GM23338 (cell line): ENCODE results near the gene PKD1. TPM values are rescaled to one million over a fixed set of nuclear protein-coding genes. Genes with fewer than 3 reads are reported as not detected.

ENCODE experiments used
- ATAC-seq: fragments of 200-7000 bp; cut with Tn5 transposase; 3 replicates; pipeline ENCODE4 v1.9.1; 2020
- DNase-seq: peaks from one replicate; pipeline ENCODE4 v3.0.0-alpha.2; 2015; ENCODE audit warnings: low spot score
- H2AFZ ChIP-seq: fragments of 200-600 bp; sonication (generic); 2 replicates; pipeline ENCODE4 v1.8.0; 2016; ENCODE audit warnings: antibody characterized with exemption, mild to moderate bottlenecking, moderate library complexity
- H3F3A ChIP-seq: fragments of 200-600 bp; sonication (generic); replicated peaks from 2 replicates; pipeline ENCODE4 v1.8.0; 2017; ENCODE audit warnings: antibody characterized with exemption, mixed run types, low read depth
- H3K27ac ChIP-seq: fragments of 200-600 bp; sonication (generic); 2 replicates; pipeline ENCODE4 v1.6.1; 2016; ENCODE audit warnings: low read depth
- H3K27me3 ChIP-seq: fragments of 200-600 bp; sonication (generic); 2 replicates; pipeline ENCODE4 v1.8.0; 2016; ENCODE audit warnings: mild to moderate bottlenecking, mixed run types, moderate library complexity; ENCODE audit not compliant: insufficient read depth
- H3K36me3 ChIP-seq: fragments of 200-600 bp; sonication (generic); 2 replicates; pipeline ENCODE4 v1.8.0; 2016; ENCODE audit warnings: mild to moderate bottlenecking; ENCODE audit not compliant: insufficient read depth
- H3K4me1 ChIP-seq: fragments of 200-600 bp; sonication (generic); 2 replicates; pipeline ENCODE4 v1.8.0; 2016; ENCODE audit warnings: mild to moderate bottlenecking, moderate library complexity; ENCODE audit not compliant: insufficient read depth
- H3K4me2 ChIP-seq: fragments of 200-600 bp; sonication (generic); 2 replicates; pipeline ENCODE4 v1.7.1; 2017; ENCODE audit warnings: mixed run types
- H3K4me3 ChIP-seq: fragments of 200-600 bp; sonication (generic); 2 replicates; pipeline ENCODE4 v1.6.1; 2016; ENCODE audit warnings: mixed run types
- H3K79me2 ChIP-seq: fragments of 200-600 bp; sonication (generic); replicated peaks from 2 replicates; pipeline ENCODE4 v1.8.0; 2017; ENCODE audit warnings: mild to moderate bottlenecking; ENCODE audit not compliant: insufficient read depth
- H3K9me2 ChIP-seq: fragments of 200-600 bp; sonication (generic); 2 replicates; pipeline ENCODE4 v1.8.0; 2017; ENCODE audit not compliant: insufficient read depth
- H4K20me1 ChIP-seq: fragments of 200-600 bp; sonication (generic); replicated peaks from 2 replicates; pipeline ENCODE4 v1.8.0; 2017; ENCODE audit warnings: mild to moderate bottlenecking; ENCODE audit not compliant: insufficient read depth
- H3K27ac Mint-ChIP-seq: 2 replicates; pipeline ENCODE4 v1.8.0; 2020; ENCODE audit warnings: inconsistent platforms, mild to moderate bottlenecking, moderate library complexity, mixed read lengths
- H3K27me3 Mint-ChIP-seq: 3 replicates; pipeline ENCODE4 v1.8.0; 2022; ENCODE audit warnings: low read depth, mild to moderate bottlenecking, moderate library complexity, mixed read lengths, inconsistent platforms; ENCODE audit not compliant: insufficient read depth, poor library complexity
- H3K36me3 Mint-ChIP-seq: 3 replicates; pipeline ENCODE4 v1.8.0; 2021; ENCODE audit warnings: low read depth, mild to moderate bottlenecking, inconsistent platforms, moderate library complexity, mixed read lengths
- H3K4me1 Mint-ChIP-seq: 3 replicates; pipeline ENCODE4 v1.8.0; 2020; ENCODE audit warnings: mild to moderate bottlenecking, inconsistent platforms, mixed read lengths
- H3K4me3 Mint-ChIP-seq: 3 replicates; pipeline ENCODE4 v1.8.0; 2021; ENCODE audit warnings: moderate library complexity, mild to moderate bottlenecking, inconsistent platforms, mixed read lengths
- H3K9me3 Mint-ChIP-seq: 3 replicates; pipeline ENCODE4 v1.8.0; 2020; ENCODE audit warnings: moderate library complexity, mild to moderate bottlenecking, inconsistent platforms, mixed read lengths
- CREB1 ChIP-seq: fragments of 250-450 bp; sonication (Bioruptor Pico); IDR thresholded peaks from 2 replicates; pipeline ENCODE4 v1.5.0; 2020; ENCODE audit warnings: low read depth, mild to moderate bottlenecking, moderate library complexity
- ETS1 ChIP-seq: IDR thresholded peaks from 2 replicates; pipeline ENCODE4 v1.6.1; 2016; ENCODE audit warnings: antibody characterized with exemption
- EZH2 ChIP-seq: fragments of 200-600 bp; sonication (generic); IDR thresholded peaks from one replicate; pipeline ENCODE4 v1.8.0; 2017; ENCODE audit warnings: antibody characterized with exemption, mild to moderate bottlenecking, low read depth; ENCODE audit not compliant: unreplicated experiment
- EZH2phosphoT487 ChIP-seq: fragments of 200-600 bp; sonication (generic); IDR thresholded peaks from one replicate; pipeline ENCODE4 v1.8.1; 2018; ENCODE audit warnings: antibody characterized with exemption; ENCODE audit not compliant: unreplicated experiment
- JUNB ChIP-seq: IDR thresholded peaks from one replicate; pipeline ENCODE4 v1.6.1; 2016; ENCODE audit warnings: antibody characterized with exemption; ENCODE audit not compliant: unreplicated experiment
- NANOG ChIP-seq: IDR thresholded peaks from 2 replicates; pipeline ENCODE4 v1.6.1; 2016; ENCODE audit warnings: antibody characterized with exemption, borderline replicate concordance
- POLR2AphosphoS5 ChIP-seq: IDR thresholded peaks from 2 replicates; pipeline ENCODE4 v1.6.1; 2016; ENCODE audit warnings: antibody characterized with exemption, low read depth
- REST ChIP-seq: IDR thresholded peaks from one replicate; pipeline ENCODE4 v1.6.1; 2018; ENCODE audit warnings: antibody characterized with exemption; ENCODE audit not compliant: unreplicated experiment
- STAT1 ChIP-seq: IDR thresholded peaks from one replicate; pipeline ENCODE4 v1.6.1; 2016; ENCODE audit warnings: antibody characterized with exemption; ENCODE audit not compliant: unreplicated experiment
- ZNF114 ChIP-seq: fragments of 250-450 bp; sonication (Bioruptor Pico); IDR thresholded peaks from 2 replicates; pipeline ENCODE4 v1.5.0; 2020; ENCODE audit warnings: mild to moderate bottlenecking, moderate library complexity
- ZNF331 ChIP-seq: fragments of 250-450 bp; sonication (Bioruptor Pico); IDR thresholded peaks from 2 replicates; pipeline ENCODE4 v1.5.0; 2020; ENCODE audit warnings: low read depth, mild to moderate bottlenecking, moderate library complexity
- ZNF462 ChIP-seq: fragments of 250-450 bp; sonication (Bioruptor Pico); IDR thresholded peaks from 2 replicates; pipeline ENCODE4 v1.5.0; 2020; ENCODE audit warnings: mild to moderate bottlenecking, moderate library complexity
- polyA plus RNA-seq: library from polyadenylated mRNA; unstranded; fragments of >200 nt; fragmentation: Nextera tagmentation; extraction: Ambion mirVana; gene quantifications from 2 replicates; pipeline ENCODE4 v1.2.1, GENCODE V29; 2016
- total RNA-seq: library from RNA; depleted of rRNA; stranded (reverse); fragments of >200 nt; shearing (Covaris generic); gene quantifications from 2 replicates; pipeline ENCODE4 v1.2.3, GENCODE V29; 2014
- TF ChIP-seq, protein P1 (sequence below), 2 experiments: fragments of 200-600 bp in 1 of 2; sonication (generic) in 1 of 2; conservative IDR thresholded peaks; 2 replicates each; pipeline versions ENCODE4 v1.5.1 to v1.6.1; 2016 to 2017; ENCODE audit warnings: antibody characterized with exemption in 2 of 2, low read depth in 2 of 2, mild to moderate bottlenecking in 2 of 2, moderate library complexity in 1 of 2

The PKD1 gene
- total and polyA plus RNA-seq, 2 experiments from 2014 or later, result 21.1 to 107 TPM

DNA sequence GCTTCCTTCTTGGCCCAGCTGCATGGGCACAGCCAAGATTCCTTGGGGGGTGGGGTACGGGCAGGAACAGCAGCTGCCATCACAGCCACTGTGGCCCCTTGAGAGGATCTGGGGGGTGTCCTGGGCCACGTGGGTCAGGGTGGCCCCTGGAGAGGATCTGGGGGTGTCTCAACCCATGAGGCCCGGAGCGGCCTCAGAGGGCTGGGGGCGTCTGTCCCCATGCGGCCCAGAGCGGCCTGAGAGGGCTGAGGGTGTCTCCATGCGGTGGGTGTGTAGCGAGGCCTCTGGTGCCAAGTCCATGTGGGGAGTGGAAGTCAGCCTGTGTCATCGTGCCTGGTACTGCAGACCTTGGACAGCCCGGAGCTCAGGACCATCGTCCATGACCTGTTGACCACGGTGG, 74.2 kb downstream of the PKD1 start:
- no peak overlapping the region for H3K27ac Mint-ChIP-seq
- Histone ChIP-seq H3K9me2 (no peaks in the 10 kb centered on the region), H3K79me2 (no peaks in the 10 kb centered on the region), H3K4me2 (no peak overlapping the region), H3K27me3 (no peaks in the 10 kb centered on the region), H4K20me1 (no peaks in the 10 kb centered on the region; the same call in 1 of the 2 replicates), H3K36me3 (0 out of 2 replicates have a peak, but pooled peaks cover 4% of the 10 kb centered on the region), H3F3A (no peaks in the 10 kb centered on the region), H3K4me3 (no peak overlapping the region), H2AFZ (no peak overlapping the region), H3K4me1 (no peaks in the 10 kb centered on the region), H3K27ac (no peak overlapping the region)
- no peak overlapping the region for H3K4me3 Mint-ChIP-seq
- H3K9me3 Mint-ChIP-seq, result no peaks in the 10 kb centered on the region
- DNase-seq, result no peak
- peaks cover 12% of the 10 kb centered on the region for H3K27me3 Mint-ChIP-seq
- H3K36me3 Mint-ChIP-seq, result peaks cover 17% of the 10 kb centered on the region
- ATAC-seq, result no peak
- H3K4me1 Mint-ChIP-seq, result no peaks in the 10 kb centered on the region
- no peak for TF ChIP-seq EZH2
- TF ChIP-seq ZNF114 (CRISPR knock-in tag), result no peak
- no peak for TF ChIP-seq STAT1
- no peak for TF ChIP-seq POLR2AphosphoS5
- no peak for TF ChIP-seq CREB1 (CRISPR knock-in tag)
- no peak for TF ChIP-seq NANOG
- TF ChIP-seq ETS1, result no peak
- TF ChIP-seq ZNF462 (CRISPR knock-in tag), result no peak
- TF ChIP-seq, protein P1, sequence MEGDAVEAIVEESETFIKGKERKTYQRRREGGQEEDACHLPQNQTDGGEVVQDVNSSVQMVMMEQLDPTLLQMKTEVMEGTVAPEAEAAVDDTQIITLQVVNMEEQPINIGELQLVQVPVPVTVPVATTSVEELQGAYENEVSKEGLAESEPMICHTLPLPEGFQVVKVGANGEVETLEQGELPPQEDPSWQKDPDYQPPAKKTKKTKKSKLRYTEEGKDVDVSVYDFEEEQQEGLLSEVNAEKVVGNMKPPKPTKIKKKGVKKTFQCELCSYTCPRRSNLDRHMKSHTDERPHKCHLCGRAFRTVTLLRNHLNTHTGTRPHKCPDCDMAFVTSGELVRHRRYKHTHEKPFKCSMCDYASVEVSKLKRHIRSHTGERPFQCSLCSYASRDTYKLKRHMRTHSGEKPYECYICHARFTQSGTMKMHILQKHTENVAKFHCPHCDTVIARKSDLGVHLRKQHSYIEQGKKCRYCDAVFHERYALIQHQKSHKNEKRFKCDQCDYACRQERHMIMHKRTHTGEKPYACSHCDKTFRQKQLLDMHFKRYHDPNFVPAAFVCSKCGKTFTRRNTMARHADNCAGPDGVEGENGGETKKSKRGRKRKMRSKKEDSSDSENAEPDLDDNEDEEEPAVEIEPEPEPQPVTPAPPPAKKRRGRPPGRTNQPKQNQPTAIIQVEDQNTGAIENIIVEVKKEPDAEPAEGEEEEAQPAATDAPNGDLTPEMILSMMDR (conservative IDR thresholded peaks at IDR 0.05; ENCODE audit: low read depth in 2 of 2), result no peak
- no peak for TF ChIP-seq ZNF331
- TF ChIP-seq JUNB, result no peak
- TF ChIP-seq REST, result no peak
- no peak for TF ChIP-seq EZH2phosphoT487
